Measurements from ENCODE around the gene DDIT3.
A peak's percentile ranks its signal among the peaks of the same experiment; 100 is the strongest.

DDIT3 gene

GRCh38 chr12:57479376-57480115, 40.8 kb downstream of the DDIT3 start, which contains the start of gene ARHGAP9:
TSS of gene ARHGAP9 (minus strand) at chr12:57479866. CDS start at chr12:57479406, 460 bp downstream.
- DNase-seq, result no peak

- DNase-seq, result no peak
Measured at GRCh38 chr12:57479043-57479375, 41.3 kb downstream of the DDIT3 start.

DNA sequence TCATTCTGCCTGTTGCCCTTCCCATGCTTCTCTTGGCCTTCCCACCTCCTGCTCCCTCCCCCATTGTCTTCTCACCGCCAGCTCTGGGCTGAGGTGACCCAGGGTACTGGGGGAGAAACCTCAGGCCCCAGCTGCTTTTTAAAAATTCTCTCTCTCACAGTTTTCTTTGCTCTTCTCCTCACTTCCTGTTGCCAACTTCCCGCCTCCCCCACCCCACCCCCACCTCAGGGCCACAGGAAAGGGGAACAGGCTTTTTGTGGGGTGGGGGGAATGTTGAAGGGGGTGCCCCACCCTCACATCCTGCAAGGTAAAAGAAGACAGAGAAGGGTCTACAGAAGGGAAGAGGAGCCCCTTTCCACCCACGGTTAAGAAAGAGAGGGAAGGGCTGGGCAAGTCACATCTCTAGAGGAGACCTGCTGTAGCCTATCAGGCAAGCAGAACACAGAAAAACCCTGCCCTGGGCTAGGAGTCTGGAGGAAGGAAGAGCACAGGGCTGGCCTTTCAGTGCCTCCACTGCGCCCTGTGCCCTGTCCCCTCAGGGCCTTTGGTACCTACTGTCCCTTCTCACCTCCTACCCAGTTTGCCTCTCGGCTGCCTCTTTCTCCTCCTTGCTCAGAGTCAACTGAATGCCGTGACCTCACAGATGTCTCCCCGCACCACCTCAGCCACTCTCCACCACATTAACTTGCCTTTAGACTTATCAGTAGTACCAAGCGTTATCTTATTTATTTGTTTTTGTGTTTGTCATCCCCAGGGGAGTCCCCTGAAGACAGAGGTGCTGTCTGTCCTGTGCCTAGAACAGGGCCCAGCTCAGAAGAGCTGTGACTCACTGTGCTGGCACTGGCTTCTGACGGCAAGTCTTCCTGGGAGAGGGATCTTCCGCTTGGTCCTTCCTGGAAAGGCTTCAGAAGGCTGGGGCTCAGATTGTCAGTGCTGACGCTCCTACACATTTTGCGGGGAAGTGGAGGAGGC, 42.3 kb downstream of the DDIT3 start:
- no peak for DNase-seq

GRCh38 chr12:57476993-57477709, 43.2 kb downstream of the DDIT3 start:
- no peak for DNase-seq

- no peak for DNase-seq
Measured at GRCh38 chr12:57476162-57476992, 43.9 kb downstream of the DDIT3 start.

DNA sequence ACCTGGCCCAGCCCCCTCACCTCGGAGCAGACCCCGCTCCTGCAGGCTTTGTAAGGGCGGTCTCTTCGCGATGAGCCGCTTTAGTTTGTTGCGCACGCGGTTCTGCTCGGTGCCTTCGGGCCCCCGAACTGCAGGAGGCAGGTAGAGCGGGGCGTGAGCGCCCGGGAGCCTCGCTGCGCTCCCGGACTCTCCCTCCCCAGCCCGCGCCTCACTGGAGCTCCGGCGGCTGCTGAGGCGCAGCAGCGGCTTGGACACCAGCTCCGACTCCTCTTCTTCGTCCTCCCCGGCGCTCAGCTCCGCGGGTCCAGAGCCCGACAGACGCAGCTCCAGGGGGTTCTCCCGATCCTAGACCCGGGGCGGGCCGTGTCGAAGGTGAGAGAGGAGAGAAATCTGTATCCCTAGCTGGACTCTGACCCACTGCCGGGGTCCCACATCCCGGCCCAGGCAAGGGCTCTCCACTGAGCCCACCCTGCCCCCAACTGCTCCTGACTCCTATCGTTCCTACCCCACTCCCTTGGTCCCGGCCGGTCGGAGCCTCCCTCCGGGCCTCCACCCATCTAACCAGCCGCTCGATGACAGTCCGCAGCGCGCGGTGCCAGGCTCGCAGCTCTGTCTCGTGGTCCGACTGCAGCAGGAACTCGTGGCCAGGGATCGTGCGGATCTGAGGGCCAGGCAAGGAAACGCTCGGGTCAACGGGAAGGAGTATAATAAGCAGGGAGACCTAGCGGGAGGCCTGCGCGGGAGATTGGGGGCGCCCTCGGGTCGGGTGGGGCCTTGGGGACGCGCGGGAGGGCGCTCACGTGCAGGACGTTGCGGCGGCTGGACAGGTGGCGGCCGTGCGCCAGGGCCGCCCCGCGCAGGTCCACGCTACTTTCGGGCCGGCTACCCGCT, 44.8 kb downstream of the DDIT3 start:
- DNase-seq, result no peak

DNA sequence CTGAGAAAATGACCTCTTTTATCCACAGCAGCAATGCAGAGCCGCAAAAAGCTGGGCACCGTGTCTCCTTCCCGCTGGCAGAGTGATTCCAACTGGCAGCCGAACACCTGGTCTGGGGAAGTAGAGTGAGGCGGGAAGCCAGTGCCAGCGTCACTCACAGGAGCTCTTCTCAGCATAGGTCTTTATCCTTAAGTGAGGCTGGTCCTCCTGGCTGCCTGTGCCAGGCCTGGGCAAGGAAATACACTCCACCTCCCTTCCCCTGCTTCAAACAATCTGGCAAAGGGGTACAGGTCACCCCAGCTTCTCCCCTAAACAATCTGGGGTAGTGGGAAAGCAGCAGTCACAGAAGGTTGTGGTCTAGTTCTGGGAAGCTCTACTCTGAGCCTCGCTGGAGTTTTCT, 45.5 kb downstream of the DDIT3 start:
- peak; percentile 22 for DNase-seq

DNA sequence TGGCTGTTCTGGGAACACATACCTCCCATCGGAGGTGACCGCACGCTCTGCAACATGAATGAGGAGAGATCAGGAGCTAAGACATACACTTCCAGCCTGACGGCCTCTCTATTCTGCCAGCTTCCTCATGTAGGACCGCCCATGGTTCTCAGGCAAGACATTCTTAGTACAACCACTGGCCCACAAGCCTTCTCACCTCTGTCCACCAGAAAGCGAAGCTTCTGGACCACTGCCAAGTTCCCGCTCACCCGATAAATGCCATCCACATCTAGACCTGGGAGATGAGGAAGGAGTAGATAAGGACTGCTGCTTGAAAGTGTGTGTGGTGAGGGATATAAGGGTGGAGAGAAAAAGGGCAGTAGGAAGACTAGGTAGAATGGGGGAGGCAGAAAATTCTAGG, 45.9 kb downstream of the DDIT3 start:
- DNase-seq, result no peak

- no peak for DNase-seq
Measured at GRCh38 chr12:57473886-57474285, 46.4 kb downstream of the DDIT3 start.

DNA sequence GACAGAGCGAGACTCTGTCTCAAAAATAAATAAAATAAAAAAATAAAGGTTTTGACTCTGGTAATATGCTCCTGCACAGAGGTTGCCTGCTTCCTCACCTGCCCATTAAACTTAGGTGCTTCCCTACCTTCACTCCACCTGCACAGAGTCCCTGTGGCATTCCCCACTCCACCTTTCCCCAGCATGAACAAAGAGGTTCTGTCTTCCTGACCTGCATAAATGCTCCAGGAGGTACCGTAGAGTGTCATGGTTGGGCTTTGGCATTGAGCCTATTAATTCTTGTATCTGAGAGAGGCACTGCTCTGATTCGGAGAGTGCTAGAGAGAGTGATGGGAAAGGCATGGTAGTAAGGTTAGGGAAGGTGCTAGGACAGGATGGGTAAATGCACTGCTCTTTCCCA, 46.9 kb downstream of the DDIT3 start:
- DNase-seq, result no peak

DNA sequence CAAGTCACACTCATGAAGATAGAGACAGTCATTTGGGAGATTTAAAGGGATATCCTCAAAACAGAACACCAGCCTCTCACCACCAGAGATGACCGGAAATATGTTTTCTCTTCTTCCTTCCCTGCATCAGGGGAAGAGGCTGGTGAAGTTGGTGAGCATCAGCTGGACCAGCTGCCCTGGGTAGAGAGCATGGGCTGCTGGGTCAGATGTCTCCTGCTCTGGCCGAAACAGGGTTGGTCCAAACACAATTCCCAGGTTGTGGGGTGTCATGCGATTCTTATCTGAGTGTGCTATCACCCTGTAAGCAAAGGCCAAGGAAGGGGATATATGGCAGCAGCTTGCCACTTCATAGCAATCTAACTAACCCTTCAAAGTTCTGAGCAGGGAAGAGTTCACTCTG, 47.9 kb downstream of the DDIT3 start:
- DNase-seq, result no peak

DNA sequence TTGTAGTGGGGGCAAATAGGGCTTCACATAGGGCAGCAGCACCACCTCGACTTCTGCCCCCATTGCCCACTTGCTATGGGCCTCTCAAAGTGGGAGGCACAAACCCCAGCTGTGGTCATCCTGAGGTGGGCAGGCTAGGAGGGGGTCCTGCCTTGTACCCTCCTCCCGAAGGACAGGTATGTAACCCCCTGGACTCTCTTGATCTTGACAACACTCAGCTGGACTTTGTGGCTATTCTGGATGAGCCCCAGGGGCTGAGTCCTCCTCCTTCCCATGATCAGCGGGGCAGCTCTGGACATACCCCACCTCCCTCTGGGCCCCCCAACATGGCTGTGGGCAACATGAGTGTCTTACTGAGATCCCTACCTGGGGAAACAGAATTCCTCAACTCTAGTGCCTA, 48.7 kb downstream of the DDIT3 start:
- DNase-seq, result no peak

- no peak for DNase-seq
Measured at GRCh38 chr12:57470970-57471656, 49.2 kb downstream of the DDIT3 start.

- no peak for DNase-seq
Measured at GRCh38 chr12:57470286-57470969, 49.9 kb downstream of the DDIT3 start.

GRCh38 chr12:57469296-57470164, 50.8 kb downstream of the DDIT3 start:
- no peak for DNase-seq

GRCh38 chr12:57467915-57468314, 52.4 kb downstream of the DDIT3 start:
- DNase-seq, result no peak

DNA sequence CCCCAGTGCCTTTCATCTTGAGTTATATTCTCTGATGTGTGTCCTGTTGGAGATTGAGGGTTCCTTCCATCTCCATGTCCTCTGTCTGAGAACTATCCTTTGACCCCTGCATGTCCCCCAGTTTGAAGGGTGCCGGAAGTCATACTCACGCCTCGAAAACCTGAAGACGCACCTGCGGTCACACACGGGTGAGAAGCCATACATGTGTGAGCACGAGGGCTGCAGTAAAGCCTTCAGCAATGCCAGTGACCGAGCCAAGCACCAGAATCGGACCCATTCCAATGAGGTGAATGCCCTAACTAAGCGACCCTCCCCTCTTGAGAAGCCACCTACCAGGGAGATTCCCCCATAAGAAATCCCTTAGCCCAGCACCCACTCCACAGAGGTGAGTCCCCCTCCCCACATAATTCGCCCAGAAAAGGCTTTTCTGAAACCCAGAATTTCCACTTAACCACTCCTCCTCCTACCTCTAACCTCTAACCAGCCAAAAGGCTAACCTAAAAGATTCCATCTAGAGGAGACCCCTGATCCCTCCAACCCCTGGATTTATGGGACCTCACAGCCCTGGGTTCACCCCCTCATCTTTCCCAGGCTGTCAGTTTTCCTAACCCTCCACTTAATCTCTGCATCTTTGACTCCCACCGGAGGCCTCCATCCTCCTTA, 53.0 kb downstream of the DDIT3 start:
- DNase-seq, result no peak
